Measurements from ENCODE around the gene CRY2. TPM values are rescaled to one million over a fixed set of nuclear protein-coding genes. Genes with fewer than 3 reads are reported as not detected.
"Not testable (repeated sequence)": the region's sequence is repeated elsewhere in the genome, so short reads cannot be mapped to it uniquely, and the experiment has no call there.

The CRY2 gene
- total and polyA plus RNA-seq, 2 experiments from 2014 or later = 28.3 to 50.5 TPM

DNA sequence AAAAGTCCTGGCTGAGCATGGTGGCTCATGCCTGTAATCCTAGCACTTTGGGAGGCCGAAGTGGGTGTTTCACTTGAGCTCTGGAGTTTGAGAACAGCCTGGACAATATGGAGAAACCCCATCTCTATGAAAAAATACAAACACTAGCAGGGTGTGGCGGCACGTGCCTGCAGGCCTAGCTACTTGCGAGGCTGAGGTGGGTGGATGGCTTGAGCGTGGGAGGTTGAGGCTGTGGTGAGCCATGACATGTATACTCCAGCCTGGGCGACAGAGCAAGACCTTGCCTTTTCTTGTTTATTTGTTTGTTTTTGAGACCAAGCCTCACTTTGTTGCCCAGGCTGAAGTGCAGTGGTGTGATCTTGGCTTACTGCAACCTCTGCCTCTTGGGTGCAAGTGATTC, 8.1 kb upstream of the CRY2 start:
- DNase-seq (ENCODE audit: low read depth in 1 of 2, low spot score in 1 of 2) = no peak
- Histone ChIP-seq H3K27me3 (peaks cover 4% of the 10 kb centered on the region), H3K4me3 (no peak overlapping the region), H3K4me1 (ENCODE audit: low read depth) (no peaks in the 10 kb centered on the region), H3K36me3 (no peaks in the 10 kb centered on the region), H3K9me3 (ENCODE audit: low read depth) (no peaks in the 10 kb centered on the region), H3K27ac (no peak overlapping the region)
- TF ChIP-seq, protein P1, sequence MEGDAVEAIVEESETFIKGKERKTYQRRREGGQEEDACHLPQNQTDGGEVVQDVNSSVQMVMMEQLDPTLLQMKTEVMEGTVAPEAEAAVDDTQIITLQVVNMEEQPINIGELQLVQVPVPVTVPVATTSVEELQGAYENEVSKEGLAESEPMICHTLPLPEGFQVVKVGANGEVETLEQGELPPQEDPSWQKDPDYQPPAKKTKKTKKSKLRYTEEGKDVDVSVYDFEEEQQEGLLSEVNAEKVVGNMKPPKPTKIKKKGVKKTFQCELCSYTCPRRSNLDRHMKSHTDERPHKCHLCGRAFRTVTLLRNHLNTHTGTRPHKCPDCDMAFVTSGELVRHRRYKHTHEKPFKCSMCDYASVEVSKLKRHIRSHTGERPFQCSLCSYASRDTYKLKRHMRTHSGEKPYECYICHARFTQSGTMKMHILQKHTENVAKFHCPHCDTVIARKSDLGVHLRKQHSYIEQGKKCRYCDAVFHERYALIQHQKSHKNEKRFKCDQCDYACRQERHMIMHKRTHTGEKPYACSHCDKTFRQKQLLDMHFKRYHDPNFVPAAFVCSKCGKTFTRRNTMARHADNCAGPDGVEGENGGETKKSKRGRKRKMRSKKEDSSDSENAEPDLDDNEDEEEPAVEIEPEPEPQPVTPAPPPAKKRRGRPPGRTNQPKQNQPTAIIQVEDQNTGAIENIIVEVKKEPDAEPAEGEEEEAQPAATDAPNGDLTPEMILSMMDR (IDR thresholded peaks at IDR 0.05; ENCODE audit: low read depth, low read length) = no peak

DNA sequence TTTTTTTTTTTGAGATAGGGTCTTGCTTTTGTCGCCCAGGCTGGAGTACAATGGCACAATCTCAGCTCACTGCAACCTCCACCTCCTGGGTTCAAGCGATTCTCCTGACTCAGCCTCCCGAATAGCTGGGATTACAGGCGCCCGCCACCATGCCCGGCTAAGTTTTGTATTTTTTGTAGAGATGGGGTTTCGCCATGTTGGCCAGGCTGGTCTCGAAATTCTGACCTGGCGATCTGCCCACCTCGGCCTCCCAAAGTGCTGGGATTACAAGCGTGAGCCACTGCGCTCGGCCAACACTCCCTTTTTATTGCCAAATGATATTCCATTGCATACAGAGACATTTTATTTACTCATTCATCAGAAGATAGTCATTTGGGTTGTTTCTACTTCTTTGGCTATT, 7.0 kb upstream of the CRY2 start:
- not testable (repeated sequence) for H3K4me1 ChIP-seq (ENCODE audit: low read depth); H3K9me3 ChIP-seq (ENCODE audit: low read depth); DNase-seq (ENCODE audit: low read depth in 1 of 2, low spot score in 1 of 2)

DNA sequence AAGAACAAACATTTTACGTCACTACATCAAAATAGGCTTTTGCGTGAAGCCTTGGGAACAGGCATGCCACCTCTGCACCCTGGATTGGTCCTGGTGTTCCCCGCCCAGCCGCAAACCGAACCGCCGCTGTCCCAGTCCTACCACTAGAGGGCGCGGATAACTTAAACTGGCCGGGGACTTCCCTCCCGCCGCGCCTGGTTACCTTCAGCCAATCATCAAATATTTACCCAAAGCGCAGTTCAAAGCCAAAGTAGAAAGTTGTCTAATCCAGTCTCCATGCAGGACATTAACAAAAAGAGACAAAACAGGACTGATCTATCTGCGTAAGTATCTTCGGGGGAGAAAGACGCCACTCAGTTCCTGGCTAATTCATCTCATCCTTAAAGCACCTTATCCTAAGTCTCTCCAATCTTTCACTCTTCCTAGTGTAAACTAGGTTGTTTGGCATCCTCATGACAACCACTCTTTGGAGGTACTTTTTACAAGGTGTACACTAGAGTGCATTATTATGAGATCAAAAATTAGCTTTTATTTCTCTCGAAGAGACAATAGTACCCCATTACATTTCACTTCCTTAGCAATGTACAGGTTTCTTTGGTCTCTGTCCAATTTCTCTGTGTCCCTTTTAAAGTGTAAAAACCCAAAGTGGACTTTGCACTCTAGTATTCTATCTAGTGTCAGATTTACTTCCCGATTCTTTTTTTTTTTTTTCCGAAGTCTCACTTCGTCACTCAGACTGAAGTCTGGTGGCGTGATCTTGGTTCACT, 3.9 kb upstream of the CRY2 start:
- TF ChIP-seq, protein P1 (IDR thresholded peaks at IDR 0.05; ENCODE audit: low read depth, low read length) = peak; percentile 96
- peaks cover 16% of the 10 kb centered on the region for H3K27me3 ChIP-seq
- H3K4me1 ChIP-seq (ENCODE audit: low read depth) = peaks cover 2% of the 10 kb centered on the region
- DNase-seq (ENCODE audit: low read depth in 1 of 2, low spot score in 1 of 2) = peak; percentile 92 to 93
- no peaks in the 10 kb centered on the region for H3K9me3 ChIP-seq (ENCODE audit: low read depth)
- no peaks in the 10 kb centered on the region for H3K36me3 ChIP-seq
- H3K4me3 ChIP-seq = no peak overlapping the region
- H3K27ac ChIP-seq = no peak overlapping the region

More for the DNA sequence above, 7.0 kb upstream of the CRY2 start:
- H3K27me3 ChIP-seq, H3K27ac ChIP-seq, H3K4me3 ChIP-seq, H3K36me3 ChIP-seq: not testable (repeated sequence)

DNA sequence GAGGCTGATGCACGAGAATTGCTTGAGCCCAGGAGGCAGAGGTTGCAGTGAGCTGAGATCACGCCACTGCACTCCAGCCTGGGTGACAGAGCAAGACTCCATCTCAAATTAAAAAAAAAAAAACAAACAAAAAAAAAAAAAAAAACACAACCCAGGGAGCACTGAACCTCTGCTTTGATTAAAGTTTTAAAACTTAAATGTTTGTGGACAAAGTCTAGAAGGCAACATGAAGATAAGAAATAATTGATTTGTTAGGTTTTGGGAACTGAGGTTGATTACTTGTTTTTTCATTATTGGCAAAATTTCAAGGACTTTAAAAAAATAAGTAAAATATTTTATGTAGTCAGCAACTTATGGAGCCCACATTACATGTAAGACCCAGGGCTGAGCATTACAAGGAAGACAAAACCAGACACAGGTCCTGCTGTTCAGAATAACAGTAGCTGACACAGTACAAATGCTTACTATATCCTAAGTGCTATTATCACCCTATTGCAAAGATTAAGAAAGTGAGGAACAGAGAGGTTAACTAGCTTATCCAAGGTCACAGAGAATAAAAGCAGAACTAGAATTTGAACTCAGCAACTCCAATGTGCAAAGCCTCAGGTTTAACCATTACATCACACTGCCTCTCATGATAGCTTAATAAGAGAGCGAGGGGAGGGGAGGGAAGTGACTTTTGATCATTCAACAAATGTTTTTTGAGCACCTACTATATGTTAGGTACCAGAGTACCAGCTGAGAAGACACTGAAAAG, 2.3 kb upstream of the CRY2 start:
- TF ChIP-seq, protein P1 (IDR thresholded peaks at IDR 0.05; ENCODE audit: low read depth, low read length) = no peak
- no peak for DNase-seq (ENCODE audit: low read depth in 1 of 2, low spot score in 1 of 2)

DNA sequence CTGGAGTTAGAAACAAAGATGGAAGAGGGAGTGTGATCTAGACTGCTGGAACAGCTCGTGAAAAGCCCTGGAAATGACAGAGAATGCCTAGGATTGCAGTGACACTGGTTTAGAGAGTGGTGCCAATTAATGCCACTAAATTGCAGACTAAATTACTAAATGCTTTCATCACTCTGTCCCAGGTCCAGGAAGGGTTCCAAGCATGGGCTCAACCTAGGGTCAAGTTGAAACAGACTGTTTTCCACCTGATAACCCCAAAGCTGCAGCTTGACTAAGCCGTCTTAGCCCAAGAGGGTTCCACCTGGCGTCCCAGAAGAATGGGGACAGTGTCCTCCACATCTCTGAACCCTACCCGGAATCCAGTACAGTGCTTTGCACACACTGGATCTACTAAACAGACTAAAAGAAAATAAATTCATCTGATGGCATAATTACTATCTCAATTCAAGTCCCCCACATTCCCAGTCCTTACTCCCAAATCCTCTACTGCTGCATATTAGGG, 1.1 kb upstream of the CRY2 start:
- no peaks in the 10 kb centered on the region for H3K9me3 ChIP-seq (ENCODE audit: low read depth)
- no peak for DNase-seq (ENCODE audit: low read depth in 1 of 2, low spot score in 1 of 2)
- H3K4me3 ChIP-seq = no peak overlapping the region
- peaks cover 16% of the 10 kb centered on the region for H3K27me3 ChIP-seq
- H3K4me1 ChIP-seq (ENCODE audit: low read depth) = peaks cover 10% of the 10 kb centered on the region
- no peak overlapping the region for H3K27ac ChIP-seq
- TF ChIP-seq, protein P1 (IDR thresholded peaks at IDR 0.05; ENCODE audit: low read depth, low read length) = no peak
- no peaks in the 10 kb centered on the region for H3K36me3 ChIP-seq

More for the DNA sequence above, 2.3 kb upstream of the CRY2 start:
- H3K27ac ChIP-seq = no peak overlapping the region
- H3K27me3 ChIP-seq = peaks cover 16% of the 10 kb centered on the region
- no peak overlapping the region for H3K4me3 ChIP-seq
- no peaks in the 10 kb centered on the region for H3K9me3 ChIP-seq (ENCODE audit: low read depth)
- no peaks in the 10 kb centered on the region for H3K36me3 ChIP-seq
- H3K4me1 ChIP-seq (ENCODE audit: low read depth) = peaks cover 10% of the 10 kb centered on the region

DNA sequence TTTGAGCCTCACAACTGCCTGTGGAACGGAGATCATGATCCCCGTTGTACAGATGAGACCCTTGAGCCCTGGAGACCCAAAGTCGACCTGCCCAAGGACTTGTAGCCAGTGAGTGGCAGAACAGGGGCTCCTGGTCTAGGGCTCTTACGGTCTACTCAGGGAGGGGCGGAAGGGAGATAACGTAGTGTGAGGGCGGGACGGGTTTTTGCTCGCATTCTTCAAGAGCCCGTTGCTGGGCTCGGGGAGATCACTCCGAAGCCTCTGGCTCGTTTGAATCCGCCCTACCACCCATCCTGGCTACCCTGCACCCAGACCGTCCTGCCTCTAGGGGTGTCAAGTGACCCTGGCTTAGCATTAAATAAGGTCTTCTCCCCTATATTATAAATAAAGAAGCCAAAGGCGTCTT, 639 bp downstream of the CRY2 start:
- Histone ChIP-seq H3K27me3 (peaks cover 16% of the 10 kb centered on the region), H3K4me3 (peak overlapping the region; percentile 65), H3K4me1 (ENCODE audit: low read depth) (peaks cover 23% of the 10 kb centered on the region), H3K36me3 (no peaks in the 10 kb centered on the region), H3K27ac (peak overlapping the region; percentile 89), H3K9me3 (ENCODE audit: low read depth) (no peaks in the 10 kb centered on the region)
- peak; percentile 73 to 78 for DNase-seq (ENCODE audit: low read depth in 1 of 2, low spot score in 1 of 2)
- TF ChIP-seq, protein P1 (IDR thresholded peaks at IDR 0.05; ENCODE audit: low read depth, low read length) = peak; percentile 18
